IMR-90 (cell line): ENCODE results near the gene NPLOC4. TPM values are rescaled to one million over a fixed set of nuclear protein-coding genes. Genes with fewer than 3 reads are reported as not detected.
A peak's percentile ranks its signal among the peaks of the same experiment; 100 is the strongest.

ENCODE experiments used
- ATAC-seq: fragments of 200-7000 bp; cut with Tn5 transposase; 2 replicates; pipeline ENCODE4 v1.9.1; 2020; ENCODE audit warnings: low read depth, mild to moderate bottlenecking, moderate library complexity
- BruUV-seq: library from RNA; stranded (reverse); fragments of 400-500 nt; replicated peaks from 2 replicates; lab custom pipeline; 2021; lab: Mats Ljungman, UMichigan
- CTCF ChIA-PET: fragments of 300-600 bp; formaldehyde crosslinking; extraction: SDS; loops from one replicate; lab custom pipeline; 2021; ENCODE audit warnings: antibody characterized with exemption; lab: Yijun Ruan, JAX
- POLR2A ChIA-PET: fragments of 300-600 bp; sonication (Branson Sonifier 250); formaldehyde crosslinking; loops from one replicate; lab custom pipeline; 2022; ENCODE audit warnings: antibody characterized with exemption; ENCODE audit not compliant: unreplicated experiment; lab: Charles Lee
- DNase-seq: peaks from one replicate; pipeline ENCODE4 v3.0.0; 2013
- H2AFZ ChIP-seq: replicated peaks from 2 replicates; pipeline ENCODE3; 2013; ENCODE audit warnings: low read length, mild to moderate bottlenecking; ENCODE audit not compliant: poor library complexity
- H2AK5ac ChIP-seq: 2 replicates; pipeline ENCODE4 v1.6.1; 2013; ENCODE audit warnings: low read depth, low read length, inconsistent platforms
- H2AK9ac ChIP-seq: replicated peaks from 2 replicates; pipeline ENCODE3; 2013; ENCODE audit warnings: mild to moderate bottlenecking, low read depth, low read length, moderate library complexity; ENCODE audit not compliant: poor library complexity
- H2BK120ac ChIP-seq: 2 replicates; pipeline ENCODE4 v1.6.1; 2013; ENCODE audit warnings: low read depth, low read length, inconsistent platforms
- H2BK15ac ChIP-seq: 3 replicates; pipeline ENCODE4 v1.6.1; 2013; ENCODE audit warnings: low read depth, low read length, inconsistent platforms
- H2BK20ac ChIP-seq: 2 replicates; pipeline ENCODE4 v1.6.1; 2013; ENCODE audit warnings: low read depth, mild to moderate bottlenecking, inconsistent platforms, low read length, moderate library complexity
- H2BK5ac ChIP-seq: 2 replicates; pipeline ENCODE4 v1.6.1; 2013; ENCODE audit warnings: mild to moderate bottlenecking, low read depth, low read length, inconsistent platforms; ENCODE audit not compliant: poor library complexity, severe bottlenecking
- H3K14ac ChIP-seq: replicated peaks from 2 replicates; pipeline ENCODE4 v1.6.1; 2013; ENCODE audit warnings: low read depth, low read length, inconsistent platforms
- H3K18ac ChIP-seq: 2 replicates; pipeline ENCODE4 v1.6.1; 2013; ENCODE audit warnings: low read depth, low read length, control low read depth
- H3K23ac ChIP-seq: 2 replicates; pipeline ENCODE4 v1.6.1; 2013; ENCODE audit warnings: low read depth, low read length, inconsistent platforms
- H3K27ac ChIP-seq: 2 replicates; pipeline ENCODE4 v1.5.1; 2013; ENCODE audit warnings: mild to moderate bottlenecking, control low read depth, low read length; ENCODE audit not compliant: insufficient read depth
- H3K27me3 ChIP-seq: 2 replicates; pipeline ENCODE4 v1.6.1; 2013; ENCODE audit warnings: low read length; ENCODE audit not compliant: control insufficient read depth, insufficient read depth
- H3K36me3 ChIP-seq: 2 replicates; pipeline ENCODE4 v1.6.1; 2013; ENCODE audit warnings: low read length, mixed read lengths; ENCODE audit not compliant: control insufficient read depth, insufficient read depth
- H3K4ac ChIP-seq: 2 replicates; pipeline ENCODE4 v1.6.1; 2013; ENCODE audit warnings: low read depth, low read length, inconsistent platforms
- H3K4me1 ChIP-seq: 2 replicates; pipeline ENCODE4 v1.6.1; 2013; ENCODE audit warnings: low read length, mixed read lengths; ENCODE audit not compliant: control insufficient read depth, insufficient read depth
- H3K4me2 ChIP-seq: 2 replicates; pipeline ENCODE4 v1.6.1; 2013; ENCODE audit warnings: low read depth, mild to moderate bottlenecking, control low read depth, low read length, moderate library complexity
- H3K4me3 ChIP-seq: 2 replicates; pipeline ENCODE4 v1.5.1; 2013; ENCODE audit warnings: low read depth, mild to moderate bottlenecking, control low read depth, low read length, moderate library complexity; ENCODE audit not compliant: insufficient read depth
- H3K56ac ChIP-seq: 2 replicates; pipeline ENCODE4 v1.6.1; 2013; ENCODE audit warnings: low read length, inconsistent platforms; ENCODE audit not compliant: insufficient read depth; ENCODE audit errors: extremely low read depth
- H3K79me1 ChIP-seq, 2 experiments: 2 replicates each; pipeline ENCODE4 v1.6.1; 2013; ENCODE audit warnings: low read length in 2 of 2, inconsistent platforms in 1 of 2, low read depth in 1 of 2
- H3K9ac ChIP-seq: 2 replicates; pipeline ENCODE4 v1.6.1; 2013; ENCODE audit warnings: low read depth, low read length, control low read depth
- H3K9me1 ChIP-seq: 2 replicates; pipeline ENCODE4 v1.6.1; 2013; ENCODE audit warnings: low read length, inconsistent platforms; ENCODE audit not compliant: insufficient read depth
- H3K9me3 ChIP-seq: 2 replicates; pipeline ENCODE4 v1.6.1; 2013; ENCODE audit warnings: low read length; ENCODE audit not compliant: control insufficient read depth, insufficient read depth
- H4K20me1 ChIP-seq: 2 replicates; pipeline ENCODE4 v1.6.1; 2013; ENCODE audit warnings: low read length, inconsistent platforms; ENCODE audit not compliant: insufficient read depth
- H4K5ac ChIP-seq: 2 replicates; pipeline ENCODE4 v1.6.1; 2013; ENCODE audit warnings: mild to moderate bottlenecking, low read depth, low read length, control low read depth
- H4K8ac ChIP-seq, 2 experiments: 2 replicates each; pipeline ENCODE4 v1.6.1; 2013; ENCODE audit warnings: low read depth in 2 of 2, low read length in 2 of 2, control low read depth in 1 of 2, inconsistent platforms in 1 of 2
- H4K91ac ChIP-seq: 2 replicates; pipeline ENCODE4 v1.6.1; 2013; ENCODE audit warnings: low read depth, low read length, inconsistent platforms; ENCODE audit not compliant: insufficient read depth
- MXI1 ChIP-seq: IDR thresholded peaks from 2 replicates; pipeline ENCODE4 v1.6.1; 2012; ENCODE audit warnings: low read depth, mild to moderate bottlenecking, low read length, moderate library complexity, borderline replicate concordance
- POLR2A ChIP-seq: IDR thresholded peaks from 2 replicates; pipeline ENCODE4 v1.6.1; 2012; ENCODE audit warnings: mild to moderate bottlenecking, low read depth, low read length
- WGBS, 2 experiments: methylation state at CpG; one replicate each; pipeline versions ENCODE4 v1.1.5 to v1.1.7; 2013; ENCODE audit warnings: missing lambda C conversion rate in 2 of 2; ENCODE audit not compliant: insufficient read length in 1 of 2; ENCODE audit errors: extremely low coverage in 2 of 2; 5-methylcytosine and 5-hydroxymethylcytosine counted together
- dilution Hi-C: fragments of 300-500 bp; cut with HindIII; formaldehyde crosslinking; loops from one replicate; pipeline ENCODE4 v1.14.3; 2018; ENCODE audit warnings: low sequenced_read_pairs; ENCODE audit not compliant: unreplicated experiment
- in situ Hi-C: fragments of 300-500 bp; cut with MboI; formaldehyde crosslinking; loops from 3 replicates; pipeline ENCODE4 v1.14.3; 2019; ENCODE audit warnings: low sequenced_read_pairs, inconsistent platforms, mixed read lengths
- intact Hi-C: fragments of 100-400 bp; cut with micrococcal nuclease; formaldehyde crosslinking; loops from 2 replicates; pipeline ENCODE4 v1.10.0; 2022
- microRNA-seq, 2 experiments: library from miRNA; stranded (forward) in 1 of 2; unstranded in 1 of 2; fragments of 10-50 nt in 1 of 2; fragments of <30 nt in 1 of 2; gene quantifications in 1 of 2; microRNA quantifications in 1 of 2; one replicate each; pipeline versions ENCODE3 to v1.1.0; 2013 to 2020; ENCODE audit not compliant: insufficient read depth in 1 of 2, insufficient read length in 1 of 2, unreplicated experiment in 1 of 2
- polyA plus RNA-seq, 3 experiments: library from polyadenylated mRNA; depleted of rRNA; stranded (reverse); fragments of >200 nt; gene quantifications; 2 replicates each; pipeline ENCODE4 v1.2.3, GENCODE V29; 2012; ENCODE audit warnings: low replicate concordance in 1 of 3
- small RNA-seq, 5 experiments: library from RNA; depleted of rRNA; stranded (forward); fragments of <200 nt; gene quantifications; one replicate each; pipeline ENCODE3, GENCODE V24; 2012
- total RNA-seq: library from RNA; depleted of rRNA; stranded (reverse); fragments of >200 nt; gene quantifications from 2 replicates; pipeline ENCODE4 v1.2.3, GENCODE V29; 2012; rRNA removed

Gene NPLOC4
- total and polyA plus RNA-seq, 2 of the 4 experiments (the other 2 are of a cell fraction): 70.4 to 78.3 TPM

DNA sequence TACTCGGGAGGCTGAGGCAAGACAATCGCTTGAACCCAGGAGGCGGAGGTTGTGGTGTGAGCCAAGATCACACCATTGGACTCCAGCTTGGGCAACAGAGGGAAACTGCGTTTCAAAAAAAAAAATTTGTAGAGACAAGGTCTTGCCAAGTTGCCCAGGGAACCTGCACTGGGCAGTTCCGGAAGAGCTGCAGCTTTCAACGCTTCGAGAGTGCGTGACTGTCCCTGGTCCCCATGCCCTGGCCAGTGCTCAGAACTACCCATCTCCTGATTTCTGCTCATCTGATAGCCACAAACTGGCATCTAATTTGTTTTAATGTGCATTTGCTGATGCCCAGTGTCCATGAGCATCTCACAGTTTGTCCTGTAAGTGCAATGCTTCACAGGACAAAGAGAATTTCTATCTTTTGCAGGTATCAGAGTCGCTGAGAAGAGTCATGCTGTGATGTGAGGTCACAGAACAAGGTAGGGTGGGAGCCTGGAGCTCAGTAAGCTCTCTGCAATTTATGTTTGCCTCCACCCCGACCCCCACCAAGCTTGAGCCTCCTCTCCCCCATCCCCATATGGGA lies 128.2 kb downstream of the NPLOC4 start:
- 0 out of 2 replicates have a peak overlapping the region, but pooled peaks have one; percentile 50 for H3K56ac ChIP-seq
- ATAC-seq (0 out of 2 replicates have a peak, but pooled peaks have one; percentile 0), DNase-seq (peak; percentile 52)
- no peak overlapping the region for H4K5ac ChIP-seq
- peaks cover 61% of the 10 kb centered on the region for H4K20me1 ChIP-seq
- BruUV-seq: no TSS peak
- H2AK5ac ChIP-seq: no peak overlapping the region
- peak overlapping the region; percentile 38 for H2AK9ac ChIP-seq
- H3K9me3 ChIP-seq: no peaks in the 10 kb centered on the region
- ChIA-PET CTCF (interaction anchor here (0.7 kb wide), 2 partner anchors 12 to 93 kb away, joined by 3 read pairs; no protein-coding TSS in a partner anchor), POLR2A (interaction anchor here (0.6 to 1.8 kb wide), 5 partner anchors 8 to 796 kb away, joined by 3 to 16 read pairs (median 4); no protein-coding TSS in a partner anchor)
- in situ Hi-C loops (no loop called here), intact Hi-C loops (no loop called here), dilution Hi-C loops (no loop called here)
- H2AFZ ChIP-seq: peak overlapping the region; percentile 58
- peak overlapping the region; percentile 68 for H3K23ac ChIP-seq
- H4K91ac ChIP-seq: no peak overlapping the region
- H3K9ac ChIP-seq: peak overlapping the region; percentile 98
- H3K4ac ChIP-seq: no peak overlapping the region
- no peak overlapping the region for H2BK120ac ChIP-seq
- WGBS, 2 experiments: 73% methylated on average over 6 of the region's 10 CpGs; no CpG with 5 or more reads in 1 of the 2 experiments
- H3K27ac ChIP-seq: no peak overlapping the region
- H2BK15ac ChIP-seq: no peak overlapping the region
- H3K79me1 ChIP-seq: peaks cover 0 to 35% of the 10 kb centered on the region in 2 experiments; a peak in 2 of 4 replicates
- H2BK20ac ChIP-seq: no peak overlapping the region
- no peaks in the 10 kb centered on the region for H3K27me3 ChIP-seq
- no peaks in the 10 kb centered on the region; the same call in 1 of the 2 replicates for H3K4me1 ChIP-seq
- TF ChIP-seq MXI1 (no peak), POLR2A (peak; percentile 58; the same call in 1 of the 2 replicates)
- peak overlapping the region; percentile 70 for H3K4me2 ChIP-seq
- H4K8ac ChIP-seq: peak overlapping the region in 1 of 2 experiments; percentile 41; a peak in 2 of 4 replicates
- no peak overlapping the region for H2BK5ac ChIP-seq
- no peak overlapping the region for H3K18ac ChIP-seq
- peak overlapping the region; percentile 79 for H3K4me3 ChIP-seq
- peaks cover 37% of the 10 kb centered on the region for H3K36me3 ChIP-seq
- peak overlapping the region; percentile 93 for H3K14ac ChIP-seq
- no peaks in the 10 kb centered on the region for H3K9me1 ChIP-seq

Small RNA genes lying within 50 kb of the gene (microRNA-seq; reads per million reads assigned to microRNA genes)
- not detected for gene RF00019 (ENCODE audit: insufficient read depth, insufficient read length)

Small RNA genes lying within 50 kb of the gene (small RNA-seq; reads per million reads assigned to genes)
- 0 reads per million in 5 experiments for gene RF00019

Other genes with a start within 250 kb of the NPLOC4 start
- 0.36 and 0.83 TPM in 2 replicates for gene BAHCC1, start 241.7 kb downstream of the NPLOC4 start, total RNA-seq
- gene BAHCC1, start 241.7 kb downstream of the NPLOC4 start, polyA plus RNA-seq (2012; rRNA removed): 7.8 and 8.1 TPM in 2 replicates
- gene ACTG1, start 124.3 kb downstream of the NPLOC4 start, total RNA-seq: 12,144 and 15,732 TPM in 2 replicates
- 10,271 and 10,907 TPM in 2 replicates for gene ACTG1, start 124.3 kb downstream of the NPLOC4 start, polyA plus RNA-seq (2012; rRNA removed)
- 0.18 and 0.28 TPM in 2 replicates for gene FSCN2, start 108.7 kb downstream of the NPLOC4 start, total RNA-seq
- 0.84 and 1.1 TPM in 2 replicates for gene FSCN2, start 108.7 kb downstream of the NPLOC4 start, polyA plus RNA-seq (2012; rRNA removed)
- 7.5 and 7.9 TPM in 2 replicates for gene FAAP100, start 84.8 kb downstream of the NPLOC4 start, total RNA-seq
- 24.8 and 27.5 TPM in 2 replicates for gene FAAP100, start 84.8 kb downstream of the NPLOC4 start, polyA plus RNA-seq (2012; rRNA removed)
- gene TSPAN10, start 84 bp upstream of the NPLOC4 start, total RNA-seq: 1.1 and 1.4 TPM in 2 replicates
- 4.5 and 5.3 TPM in 2 replicates for gene TSPAN10, start 84 bp upstream of the NPLOC4 start, polyA plus RNA-seq (2012; rRNA removed)
- not detected in 2 replicates for gene PDE6G, start 19.4 kb upstream of the NPLOC4 start, total RNA-seq
- 1.3 and 2.7 TPM in 2 replicates for gene PDE6G, start 19.4 kb upstream of the NPLOC4 start, polyA plus RNA-seq (2012; rRNA removed)
- gene OXLD1, start 29.5 kb upstream of the NPLOC4 start, total RNA-seq: 9.9 and 10.3 TPM in 2 replicates
- gene OXLD1, start 29.5 kb upstream of the NPLOC4 start, polyA plus RNA-seq (2012; rRNA removed): 22.3 and 26.4 TPM in 2 replicates
- 7.5 and 9.2 TPM in 2 replicates for gene CCDC137, start 29.6 kb upstream of the NPLOC4 start, total RNA-seq
- 18.4 and 23.2 TPM in 2 replicates for gene CCDC137, start 29.6 kb upstream of the NPLOC4 start, polyA plus RNA-seq (2012; rRNA removed)
- gene ARL16, start 46.7 kb upstream of the NPLOC4 start, total RNA-seq: 42.8 and 51.1 TPM in 2 replicates
- gene ARL16, start 46.7 kb upstream of the NPLOC4 start, polyA plus RNA-seq (2012; rRNA removed): 77.9 and 83.1 TPM in 2 replicates
- 49.4 and 52.5 TPM in 2 replicates for gene HGS, start 46.9 kb upstream of the NPLOC4 start, total RNA-seq
- 137 and 169 TPM in 2 replicates for gene HGS, start 46.9 kb upstream of the NPLOC4 start, polyA plus RNA-seq (2012; rRNA removed)
- gene MRPL12, start 66.3 kb upstream of the NPLOC4 start, total RNA-seq: 17.2 and 17.5 TPM in 2 replicates
- 111 and 127 TPM in 2 replicates for gene MRPL12, start 66.3 kb upstream of the NPLOC4 start, polyA plus RNA-seq (2012; rRNA removed)
- gene SLC25A10, start 75.2 kb upstream of the NPLOC4 start, total RNA-seq: 12.2 and 14.9 TPM in 2 replicates
- gene SLC25A10, start 75.2 kb upstream of the NPLOC4 start, polyA plus RNA-seq (2012; rRNA removed): 19.0 and 20.2 TPM in 2 replicates
- gene GCGR, start 167.0 kb upstream of the NPLOC4 start, total RNA-seq: not detected in 2 replicates
- gene GCGR, start 167.0 kb upstream of the NPLOC4 start, polyA plus RNA-seq (2012; rRNA removed): not detected in 2 replicates
- 56.5 and 58.9 TPM in 2 replicates for gene MCRIP1, start 196.2 kb upstream of the NPLOC4 start, total RNA-seq
- gene MCRIP1, start 196.2 kb upstream of the NPLOC4 start, polyA plus RNA-seq (2012; rRNA removed): 164 and 196 TPM in 2 replicates
- gene PPP1R27, start 197.9 kb upstream of the NPLOC4 start, total RNA-seq: not detected in 2 replicates
- 0.20 and 0.21 TPM in 2 replicates for gene PPP1R27, start 197.9 kb upstream of the NPLOC4 start, polyA plus RNA-seq (2012; rRNA removed)
- gene P4HB, start 223.4 kb upstream of the NPLOC4 start, total RNA-seq: 917 and 932 TPM in 2 replicates
- gene P4HB, start 223.4 kb upstream of the NPLOC4 start, polyA plus RNA-seq (2012; rRNA removed): 530 and 599 TPM in 2 replicates
- gene ARHGDIA, start 234.2 kb upstream of the NPLOC4 start, total RNA-seq: 62.7 and 77.2 TPM in 2 replicates
- gene ARHGDIA, start 234.2 kb upstream of the NPLOC4 start, polyA plus RNA-seq (2012; rRNA removed): 324 and 362 TPM in 2 replicates